ENCODE results near the gene SPEF1.

Gene SPEF1

DNA sequence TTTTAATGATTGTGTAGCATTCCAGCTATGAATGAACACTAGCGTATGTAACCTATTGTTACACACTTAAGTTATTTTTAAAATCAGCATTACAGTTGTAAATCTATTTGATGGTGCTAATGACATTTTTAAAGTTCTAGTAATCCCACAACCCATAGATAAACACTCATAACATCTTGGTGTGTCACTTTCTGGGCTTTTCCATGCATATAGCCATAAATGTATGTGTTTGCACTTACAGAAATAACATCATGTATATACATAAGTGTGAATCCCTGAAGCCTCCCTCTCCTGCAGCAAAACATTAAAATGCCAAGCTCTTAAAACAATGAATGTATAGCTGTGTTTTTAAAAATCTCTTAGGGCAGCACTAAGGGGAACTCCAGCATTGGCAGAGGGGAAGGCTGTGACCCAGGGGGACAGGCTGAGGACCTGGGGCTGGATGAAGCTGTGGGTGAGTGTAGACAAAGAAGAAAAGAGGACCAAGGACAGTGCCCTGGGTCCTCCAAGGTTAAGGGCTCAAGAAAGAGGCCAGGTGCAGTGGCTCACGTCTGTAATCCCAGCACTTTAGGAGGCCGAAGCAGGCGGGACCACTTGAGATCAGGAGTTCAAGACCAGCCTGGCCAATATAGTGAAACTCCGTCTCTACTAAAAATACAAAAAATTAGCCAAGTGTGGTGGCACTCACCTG lies 6.2 kb upstream of the SPEF1 start:
- no peak for DNase-seq (ENCODE audit: low read depth)
- TF ChIP-seq, protein P1, sequence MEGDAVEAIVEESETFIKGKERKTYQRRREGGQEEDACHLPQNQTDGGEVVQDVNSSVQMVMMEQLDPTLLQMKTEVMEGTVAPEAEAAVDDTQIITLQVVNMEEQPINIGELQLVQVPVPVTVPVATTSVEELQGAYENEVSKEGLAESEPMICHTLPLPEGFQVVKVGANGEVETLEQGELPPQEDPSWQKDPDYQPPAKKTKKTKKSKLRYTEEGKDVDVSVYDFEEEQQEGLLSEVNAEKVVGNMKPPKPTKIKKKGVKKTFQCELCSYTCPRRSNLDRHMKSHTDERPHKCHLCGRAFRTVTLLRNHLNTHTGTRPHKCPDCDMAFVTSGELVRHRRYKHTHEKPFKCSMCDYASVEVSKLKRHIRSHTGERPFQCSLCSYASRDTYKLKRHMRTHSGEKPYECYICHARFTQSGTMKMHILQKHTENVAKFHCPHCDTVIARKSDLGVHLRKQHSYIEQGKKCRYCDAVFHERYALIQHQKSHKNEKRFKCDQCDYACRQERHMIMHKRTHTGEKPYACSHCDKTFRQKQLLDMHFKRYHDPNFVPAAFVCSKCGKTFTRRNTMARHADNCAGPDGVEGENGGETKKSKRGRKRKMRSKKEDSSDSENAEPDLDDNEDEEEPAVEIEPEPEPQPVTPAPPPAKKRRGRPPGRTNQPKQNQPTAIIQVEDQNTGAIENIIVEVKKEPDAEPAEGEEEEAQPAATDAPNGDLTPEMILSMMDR (IDR thresholded peaks at IDR 0.05; ENCODE audit: control insufficient read depth, insufficient read depth, low read depth, low read length, missing control alignments) = no peak
- no peak overlapping the region for H3K4me3 ChIP-seq (ENCODE audit: control insufficient read depth, low read depth, low read length)

DNA sequence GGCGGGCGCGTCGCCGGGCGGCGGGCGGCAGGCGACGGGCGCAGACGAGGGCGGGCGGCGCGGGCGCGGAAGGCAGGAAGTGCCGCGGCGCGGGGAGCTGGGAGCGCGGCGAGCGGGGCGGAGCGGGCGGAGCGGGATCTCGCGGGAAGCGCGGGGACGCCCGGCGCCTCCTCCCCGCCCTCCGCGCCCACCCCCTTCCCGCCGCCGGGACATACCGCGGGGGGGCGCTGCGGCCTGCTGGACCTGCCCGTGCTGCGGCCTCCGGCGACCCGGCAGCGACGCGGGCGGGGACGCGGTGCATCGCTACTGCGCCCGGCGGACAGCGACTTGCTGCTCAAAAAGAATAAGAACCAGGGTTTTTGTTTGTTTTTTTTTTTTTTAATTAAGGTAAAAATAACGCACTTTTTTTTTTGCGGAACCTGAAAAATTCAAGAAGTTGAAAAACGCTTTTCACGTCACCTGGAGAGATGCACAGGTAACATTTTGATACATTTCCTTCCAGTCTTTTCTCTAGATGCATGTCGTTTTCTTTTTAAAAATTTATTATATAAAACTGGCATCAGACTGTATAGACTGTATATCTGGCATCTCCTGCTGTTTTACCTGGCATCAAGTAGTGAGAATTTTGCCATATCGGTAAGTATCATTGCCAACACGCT lies 5.5 kb upstream of the SPEF1 start, which contains the start of gene CENPB:
TSS of gene CENPB (minus strand) at position 76 of the 659 bp plus-strand sequence. CDS start 257 bp downstream, outside the sequence.
- no peak for DNase-seq (ENCODE audit: low read depth)
- H3K4me3 ChIP-seq (ENCODE audit: control insufficient read depth, low read depth, low read length) = peak within 1 kb of the TSS; percentile 76
- TF ChIP-seq, protein P1 (IDR thresholded peaks at IDR 0.05; ENCODE audit: control insufficient read depth, insufficient read depth, low read depth, low read length, missing control alignments) = peak; percentile 47

DNA sequence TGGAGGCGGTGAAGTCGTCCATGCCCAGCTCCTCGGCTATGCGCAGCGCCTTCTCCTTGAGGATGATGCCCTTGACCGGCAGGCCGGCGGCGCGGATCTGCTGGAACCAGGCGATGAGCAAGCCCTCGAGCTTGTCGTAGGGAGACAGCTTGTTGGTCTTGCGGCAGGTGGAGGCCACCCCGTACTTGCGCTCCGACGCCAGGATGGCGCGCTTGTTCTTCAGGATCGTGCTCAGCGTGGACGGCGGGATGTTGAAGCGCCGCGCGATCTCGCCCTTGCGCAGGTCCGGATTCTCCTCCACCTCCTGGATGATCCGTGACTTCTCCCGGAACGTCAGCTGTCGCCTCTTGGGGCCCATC lies 4.9 kb upstream of the SPEF1 start:
- H3K4me3 ChIP-seq (ENCODE audit: control insufficient read depth, low read depth, low read length) = peak overlapping the region; percentile 76
- DNase-seq (ENCODE audit: low read depth) = no peak
- TF ChIP-seq, protein P1 (IDR thresholded peaks at IDR 0.05; ENCODE audit: control insufficient read depth, insufficient read depth, low read depth, low read length, missing control alignments) = no peak

DNA sequence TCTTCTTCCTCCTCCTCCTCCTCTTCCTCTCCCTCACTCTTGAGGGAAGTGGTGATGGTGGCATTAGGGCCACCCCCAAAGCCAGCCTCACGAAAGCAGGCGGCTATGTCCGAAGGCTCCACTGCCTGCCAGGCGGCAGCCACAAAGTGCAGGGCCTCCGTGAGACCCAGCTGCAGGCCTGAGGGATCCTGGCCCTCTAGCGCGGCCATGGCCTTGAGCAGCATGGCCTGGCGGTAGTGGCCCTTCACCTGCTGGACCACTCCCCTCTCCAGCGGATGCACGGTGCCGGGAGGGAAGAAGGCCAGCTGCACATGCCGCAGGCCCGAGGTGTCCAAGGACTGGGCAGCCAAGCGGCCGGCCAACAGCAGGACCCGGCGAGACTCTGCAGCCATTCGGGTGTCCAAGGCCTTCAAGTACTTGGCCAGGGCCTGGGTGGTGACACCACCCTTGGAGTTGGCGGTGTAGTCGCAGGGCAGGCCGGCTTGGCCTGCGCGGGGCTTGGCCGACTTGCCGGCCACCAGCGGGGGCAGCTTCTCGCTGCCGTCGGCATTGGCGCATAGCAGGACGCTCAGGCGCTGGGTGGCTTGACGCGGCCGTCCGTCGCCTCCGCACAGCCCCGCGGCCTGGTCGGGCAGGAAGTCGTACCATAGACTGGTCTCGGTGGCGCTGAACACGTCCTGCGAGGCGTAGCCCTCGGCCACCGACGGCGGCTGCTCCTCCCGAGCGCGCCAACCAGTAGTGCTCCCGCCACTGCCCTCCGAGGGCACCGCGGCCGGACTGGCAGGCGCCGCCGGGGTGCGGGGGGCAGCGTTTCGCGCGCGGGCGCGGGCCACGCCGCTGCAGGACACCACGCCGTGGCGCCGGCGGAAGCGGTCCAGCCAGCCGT lies 4.2 kb upstream of the SPEF1 start:
- TF ChIP-seq, protein P1 (IDR thresholded peaks at IDR 0.05; ENCODE audit: control insufficient read depth, insufficient read depth, low read depth, low read length, missing control alignments) = peak; percentile 2
- DNase-seq (ENCODE audit: low read depth) = no peak
- peak overlapping the region; percentile 76 for H3K4me3 ChIP-seq (ENCODE audit: control insufficient read depth, low read depth, low read length)

DNA sequence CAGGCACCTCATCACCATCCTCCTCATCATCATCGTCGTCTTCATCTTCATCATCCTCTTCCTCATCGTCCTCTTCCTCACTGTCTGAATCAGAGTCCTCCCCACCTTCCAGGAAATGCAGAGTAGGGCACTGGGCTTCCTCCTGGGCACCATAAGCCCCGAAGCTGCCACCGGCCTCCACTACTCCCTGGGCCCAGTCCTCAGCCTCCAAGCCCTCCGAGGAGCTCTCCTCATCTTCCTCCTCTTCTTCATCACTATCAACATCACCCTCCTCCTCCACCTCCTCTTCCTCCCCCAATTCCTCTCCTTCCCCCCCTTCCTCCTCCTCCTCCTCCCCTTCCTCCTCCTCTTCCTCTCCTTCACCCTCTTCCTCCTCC lies 3.6 kb upstream of the SPEF1 start:
- TF ChIP-seq, protein P1 (IDR thresholded peaks at IDR 0.05; ENCODE audit: control insufficient read depth, insufficient read depth, low read depth, low read length, missing control alignments) = no peak
- no peak for DNase-seq (ENCODE audit: low read depth)
- peak overlapping the region; percentile 76 for H3K4me3 ChIP-seq (ENCODE audit: control insufficient read depth, low read depth, low read length)

DNA sequence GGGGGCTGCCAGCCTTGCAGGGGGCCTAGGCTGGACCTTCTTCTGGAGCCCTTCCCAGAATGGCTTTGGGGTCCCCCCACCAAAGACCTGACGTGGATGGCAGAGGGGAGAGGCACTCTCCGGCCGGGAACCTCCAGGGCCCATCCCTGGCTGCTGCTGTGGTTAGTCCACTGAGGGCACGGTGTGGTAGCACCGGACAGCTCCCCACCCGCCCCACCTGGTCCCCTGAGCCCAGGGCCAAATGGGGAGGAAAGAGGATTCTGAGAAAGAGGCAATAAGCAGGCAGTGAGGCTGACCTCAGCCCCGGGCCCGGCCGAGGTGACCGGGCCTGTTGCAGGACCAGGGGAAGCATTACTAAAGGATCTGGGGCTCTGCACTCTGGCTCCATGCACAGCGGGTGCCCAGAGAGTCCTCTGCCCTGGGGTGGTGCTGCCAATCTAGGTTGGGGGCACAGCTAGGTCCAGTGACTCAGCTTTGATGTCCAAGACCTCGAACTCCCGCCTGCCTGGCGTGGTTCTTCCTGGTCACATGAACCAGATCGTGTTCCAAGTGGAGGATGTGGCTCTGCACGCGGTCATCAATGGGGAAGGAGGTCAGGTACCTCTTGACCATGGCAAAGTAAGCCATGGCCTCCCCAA lies 3.1 kb upstream of the SPEF1 start:
- peak overlapping the region; percentile 76 for H3K4me3 ChIP-seq (ENCODE audit: control insufficient read depth, low read depth, low read length)
- TF ChIP-seq, protein P1 (IDR thresholded peaks at IDR 0.05; ENCODE audit: control insufficient read depth, insufficient read depth, low read depth, low read length, missing control alignments) = no peak

More for the DNA sequence above, 3.1 kb upstream of the SPEF1 start:
- no peak for DNase-seq (ENCODE audit: low read depth)
